NCI-H2081 (cell line): ENCODE results near the gene NUAK2.

Experiments used
- DNase-seq, 2 experiments: peaks; one replicate each; lab custom pipeline; 2025; lab: John Stamatoyannopoulos, UW

NUAK2 gene

GRCh38 chr1:205319081-205320018, 2.2 kb downstream of the NUAK2 start:
- peak; percentile 88 to 98 for DNase-seq

GRCh38 chr1:205318231-205318991, 3.1 kb downstream of the NUAK2 start:
- peak; percentile 68 to 76 for DNase-seq

DNA sequence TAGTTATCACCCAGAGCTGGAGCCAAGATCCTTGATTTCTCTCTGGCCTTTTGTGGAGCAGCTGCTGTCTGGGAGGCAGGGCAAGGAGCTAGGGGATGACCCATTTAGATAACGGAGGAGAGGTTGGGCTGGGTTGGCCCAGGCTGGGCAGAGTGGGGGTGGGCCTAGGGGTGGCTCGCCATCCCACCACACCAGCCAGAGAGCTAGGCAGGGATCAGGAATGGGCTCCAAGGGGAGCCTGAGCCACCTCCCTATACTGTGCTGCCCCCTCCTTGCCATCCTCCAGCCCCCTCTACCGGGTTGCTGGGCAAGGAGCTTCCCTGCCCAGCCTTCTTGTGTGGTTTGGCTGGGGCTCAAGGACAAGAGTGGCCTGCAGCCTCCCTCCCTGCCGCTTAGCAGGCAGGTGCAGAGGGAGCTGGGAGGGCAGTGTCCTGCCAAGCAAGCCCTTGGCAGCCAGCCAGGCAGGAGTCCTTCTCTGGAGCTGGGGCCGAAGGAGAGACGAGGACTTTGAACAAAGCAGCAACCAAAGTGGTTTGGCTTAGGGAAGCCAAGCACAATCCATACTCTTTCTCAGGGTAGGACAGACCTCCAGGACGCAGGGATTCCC, 4.1 kb downstream of the NUAK2 start:
- peak; percentile 93 to 96 for DNase-seq

DNA sequence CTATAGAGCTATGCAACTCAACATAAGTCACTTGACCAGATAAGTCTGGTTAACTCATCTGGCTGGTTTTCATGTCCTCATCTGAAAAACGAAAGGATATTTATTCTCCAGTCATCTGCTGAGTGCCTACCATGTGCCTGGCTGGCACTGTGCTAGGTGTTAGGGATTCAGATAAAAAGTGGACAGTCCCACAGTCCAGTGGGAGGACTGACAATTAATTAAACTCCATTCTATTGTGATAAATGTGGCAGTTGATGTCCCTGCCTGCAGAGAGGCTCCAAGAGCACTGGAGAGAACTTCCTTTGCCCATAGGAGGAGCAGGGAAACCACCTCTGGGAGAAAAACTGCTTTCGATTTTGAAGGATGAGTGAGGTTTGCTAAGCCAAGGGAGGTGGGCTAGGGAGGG, 5.4 kb downstream of the NUAK2 start:
- no peak for DNase-seq

DNA sequence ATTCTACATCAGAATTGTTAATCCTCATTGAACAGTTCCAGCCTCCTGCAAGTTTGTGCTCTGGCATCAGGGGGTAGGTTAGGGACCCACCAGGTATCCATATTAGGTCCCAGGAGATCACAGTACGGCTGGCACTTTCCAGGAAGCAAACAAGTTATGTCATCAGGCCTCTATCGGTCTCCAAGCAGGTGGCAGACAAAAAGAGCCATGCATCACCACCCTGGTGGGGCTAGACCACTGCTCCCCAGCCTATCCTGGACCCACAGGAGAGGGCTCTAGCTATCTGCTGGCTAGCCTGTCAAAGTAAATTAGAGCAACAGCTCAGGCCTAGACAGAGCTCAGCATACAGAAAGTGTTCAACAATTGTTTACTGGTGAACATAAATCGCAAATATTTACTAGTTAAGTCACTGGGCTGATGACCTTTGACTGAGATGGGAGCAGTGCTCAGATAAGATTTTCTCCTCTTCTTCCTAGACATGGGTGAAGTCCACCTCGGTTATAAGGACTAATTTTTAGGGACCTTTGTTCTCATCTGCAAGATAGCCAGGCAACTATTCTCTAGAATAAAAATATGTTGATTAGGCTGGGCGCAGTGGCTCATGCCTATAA, 6.4 kb downstream of the NUAK2 start:
- peak in 1 of 2 experiments; percentile 6 for DNase-seq

GRCh38 chr1:205313563-205314308, 7.8 kb downstream of the NUAK2 start:
- DNase-seq: no peak

- no peak for DNase-seq
Measured at GRCh38 chr1:205312866-205313562, 8.5 kb downstream of the NUAK2 start.

GRCh38 chr1:205310976-205311704, 10.4 kb downstream of the NUAK2 start:
- DNase-seq: no peak

DNA sequence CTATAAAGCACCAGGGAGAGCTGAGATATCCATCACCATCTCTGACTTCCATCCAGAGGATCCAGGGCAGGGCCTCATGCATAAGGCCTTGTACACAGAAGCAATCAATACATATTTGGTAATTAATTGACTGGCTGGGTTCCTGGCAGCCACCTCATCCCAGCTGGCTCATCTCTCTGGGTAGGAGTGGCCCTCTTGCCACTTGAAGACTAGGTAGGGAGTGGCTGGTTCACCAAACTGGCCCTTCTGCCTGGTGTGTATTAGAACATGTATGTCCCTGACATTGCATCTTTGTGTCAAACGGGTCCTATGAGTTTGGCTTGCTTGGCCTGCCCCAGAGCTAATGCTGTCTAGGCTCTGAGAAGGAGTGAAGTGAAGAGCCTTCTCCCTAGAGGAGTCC, 11.8 kb downstream of the NUAK2 start:
- DNase-seq: no peak

DNA sequence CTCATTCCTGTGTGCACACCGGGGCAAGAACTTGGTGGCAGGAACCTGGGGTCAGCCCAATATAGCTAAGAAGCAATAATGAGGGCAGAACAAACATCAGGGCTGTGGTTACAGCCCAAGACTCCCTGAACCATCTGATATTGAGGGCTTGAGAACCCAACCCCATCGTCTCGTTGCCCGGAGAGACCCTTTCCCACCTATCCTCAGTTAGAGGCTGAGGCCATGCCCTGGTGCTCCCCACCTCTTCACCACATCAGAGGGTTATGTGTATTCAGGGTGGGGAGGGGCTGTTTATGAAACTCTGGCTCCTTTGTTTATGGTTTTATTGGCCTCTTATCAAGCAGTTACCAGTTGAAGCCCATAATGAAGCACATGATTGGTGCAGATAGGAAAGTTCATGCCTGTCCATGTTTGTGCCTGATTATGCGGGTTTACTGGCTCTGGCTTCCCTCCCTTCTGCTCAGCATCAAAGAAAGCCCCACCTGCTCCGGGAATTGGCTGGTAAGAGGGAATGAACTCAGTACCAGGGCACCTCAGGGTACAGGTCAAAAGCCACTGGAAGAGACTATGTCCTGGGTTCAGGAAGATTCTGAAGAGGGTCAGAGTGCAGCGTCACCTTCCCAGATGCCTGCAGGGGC, 14.5 kb downstream of the NUAK2 start:
- no peak for DNase-seq

DNA sequence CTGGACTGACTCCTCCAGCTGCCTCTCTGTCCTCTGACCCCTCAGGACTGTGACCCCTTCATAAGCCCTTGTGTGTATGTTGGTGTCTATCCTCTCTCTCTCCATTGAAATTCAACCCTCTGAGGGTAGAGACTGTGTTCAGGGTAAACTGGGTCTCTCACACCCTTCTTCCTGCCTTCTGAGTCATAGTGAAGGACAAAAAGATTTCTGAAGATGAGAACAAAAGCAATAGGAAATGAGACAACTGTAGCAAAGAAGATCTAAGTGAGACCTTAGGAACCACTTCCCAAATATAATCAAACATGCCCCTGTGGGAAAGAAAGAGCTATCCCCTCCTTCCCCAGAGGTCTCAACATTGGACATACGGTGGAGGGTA, 16.9 kb downstream of the NUAK2 start:
- no peak for DNase-seq

DNA sequence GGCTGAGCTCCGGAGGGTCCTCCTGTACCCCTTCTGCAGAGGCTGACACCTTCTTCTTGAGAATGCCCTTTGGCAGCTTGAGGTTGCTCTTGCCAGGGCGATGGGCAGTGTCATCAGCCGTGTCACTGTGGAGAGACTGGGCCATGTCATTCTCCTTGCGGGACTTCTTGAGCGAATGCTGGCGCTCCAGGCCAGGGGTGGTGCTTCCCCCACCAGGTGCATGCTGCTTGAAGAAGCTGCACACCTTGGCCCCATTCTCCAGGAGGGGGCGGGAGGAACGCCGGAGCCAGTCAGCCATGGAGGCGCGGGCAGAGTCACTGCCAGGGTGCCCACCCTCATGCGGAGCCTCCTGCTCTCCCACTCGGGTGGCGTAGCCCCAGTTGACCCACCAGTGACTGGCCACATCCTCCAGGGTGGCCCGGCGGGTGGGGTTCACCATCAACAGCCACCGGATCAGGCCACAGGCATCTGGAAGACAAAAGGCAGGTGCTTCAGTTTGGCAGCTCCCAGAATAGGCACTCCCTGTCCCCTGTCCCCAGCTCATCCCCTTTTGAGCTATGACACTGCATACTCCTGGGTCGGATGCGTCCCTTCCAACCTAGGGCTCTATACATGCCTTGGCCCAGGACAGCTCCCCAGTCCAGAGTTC, 17.4 kb downstream of the NUAK2 start:
- no peak for DNase-seq

DNA sequence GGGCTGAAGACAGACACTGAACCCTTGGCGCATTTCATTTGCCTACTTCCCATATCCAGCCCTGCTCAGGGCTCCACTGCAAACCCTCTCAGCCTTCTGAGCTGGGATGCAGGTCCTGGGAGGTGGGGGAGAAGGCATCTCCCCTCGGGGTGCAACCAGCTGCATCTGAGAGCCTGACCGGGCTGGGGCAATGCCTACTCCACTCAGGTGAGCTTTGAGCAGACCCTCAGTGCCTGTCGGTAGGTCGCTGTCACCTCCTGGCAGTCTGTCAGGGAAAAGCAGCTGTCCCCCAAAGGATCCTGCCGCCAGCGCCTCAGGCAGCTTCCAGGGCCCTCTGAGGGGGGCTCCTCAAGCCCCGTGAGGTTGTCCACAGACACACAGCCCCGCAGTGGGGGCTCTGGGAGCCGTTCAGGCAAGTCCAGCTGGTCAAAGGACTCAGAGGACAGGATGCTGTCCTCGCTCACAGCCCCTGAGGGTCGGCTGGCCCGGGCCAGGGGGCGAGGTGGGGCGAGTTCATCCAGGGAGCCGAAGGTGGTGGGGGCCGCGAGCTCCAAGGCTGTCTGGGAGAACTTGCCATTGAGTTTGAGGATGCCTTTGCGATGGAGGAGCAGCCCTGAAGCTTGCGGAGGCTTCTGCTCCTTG, 18.2 kb downstream of the NUAK2 start:
- DNase-seq: no peak

GRCh38 chr1:205301842-205302588, 19.5 kb downstream of the NUAK2 start:
- no peak for DNase-seq

- peak; percentile 29 to 58 for DNase-seq
Measured at GRCh38 chr1:205301205-205301821, 20.2 kb downstream of the NUAK2 start.

DNA sequence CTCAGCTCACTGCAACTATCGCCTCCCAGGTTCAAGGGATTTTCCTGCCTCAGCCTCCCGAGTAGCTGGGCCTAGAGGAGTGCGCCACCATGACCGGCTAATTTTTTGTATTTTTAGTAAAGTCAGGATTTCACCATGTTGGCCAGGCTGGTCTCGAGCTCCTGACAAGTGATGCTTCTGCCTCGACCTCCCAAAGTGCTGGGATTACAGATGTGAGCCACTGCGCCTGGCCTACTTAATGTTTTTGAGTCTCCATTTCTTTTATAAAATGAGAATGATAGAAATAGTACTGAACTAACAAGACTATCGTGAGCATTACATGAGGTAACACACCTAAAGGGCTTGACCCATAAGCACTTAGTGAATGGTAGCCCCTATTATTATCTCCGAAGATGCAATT, 21.4 kb downstream of the NUAK2 start:
- no peak for DNase-seq

GRCh38 chr1:205298191-205298994, 23.2 kb downstream of the NUAK2 start:
- no peak for DNase-seq
